HG02973 (cell line): Measurements from ENCODE around the gene FOXP1.
A peak's percentile ranks its signal among the peaks of the same experiment; 100 is the strongest.

ENCODE experiments used
- ATAC-seq: cut with Tn5 transposase; IDR thresholded peaks from one replicate; pipeline ENCODE4 v1.9.1; 2021; ENCODE audit warnings: moderate library complexity; ENCODE audit not compliant: unreplicated experiment

FOXP1 gene

DNA sequence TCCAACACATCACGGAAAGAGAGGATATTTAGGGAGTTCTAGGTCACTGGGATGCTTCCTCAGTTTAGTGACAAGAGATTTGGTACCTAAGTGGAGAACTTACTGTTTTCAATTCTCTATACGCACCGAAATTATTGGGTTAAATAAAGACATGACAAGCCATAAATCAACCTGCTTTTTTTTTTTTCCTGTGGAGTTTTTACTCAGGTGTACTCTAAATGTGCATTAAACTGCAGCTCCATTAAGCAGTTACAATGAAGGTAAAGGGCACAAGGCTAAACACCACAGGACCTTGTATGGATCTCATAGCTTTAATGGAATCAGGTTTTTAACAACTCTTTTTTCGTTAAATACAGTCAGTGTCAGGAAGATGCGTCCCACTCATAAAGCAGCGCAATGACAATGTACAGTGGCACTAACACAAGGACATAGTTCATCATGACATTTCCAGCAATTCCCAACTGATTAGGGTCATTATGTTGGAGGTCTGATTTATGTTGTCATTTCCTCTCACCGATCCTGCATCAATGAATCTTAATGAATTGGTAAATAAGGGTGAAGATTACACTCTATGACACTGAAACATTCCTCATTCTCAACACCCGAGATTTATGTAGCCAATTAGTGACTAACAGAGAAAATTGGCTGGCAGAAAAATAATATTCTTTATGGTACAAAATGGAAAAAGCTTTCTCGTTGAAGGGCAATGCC is 355.2 kb downstream of the FOXP1 start:
- no peak for ATAC-seq

DNA sequence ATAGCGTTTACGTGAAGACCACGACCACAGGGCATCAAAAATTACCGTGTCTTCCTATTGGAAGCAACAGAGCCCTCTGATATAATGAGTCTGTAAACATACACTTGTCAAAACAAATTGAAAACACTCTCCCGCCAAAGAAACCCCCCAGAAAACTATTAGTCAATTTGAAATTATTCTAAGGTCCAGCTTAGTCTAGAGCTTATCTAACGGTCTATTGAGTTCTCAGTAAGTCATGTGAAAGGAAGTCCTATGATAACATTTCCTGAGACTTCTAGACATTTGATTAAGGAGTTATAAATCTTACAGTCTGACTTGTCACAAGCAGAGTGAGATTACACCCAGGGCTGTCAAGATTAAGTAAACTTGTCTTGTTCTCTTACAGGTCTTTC is 356.3 kb downstream of the FOXP1 start:
- ATAC-seq, result no peak

DNA sequence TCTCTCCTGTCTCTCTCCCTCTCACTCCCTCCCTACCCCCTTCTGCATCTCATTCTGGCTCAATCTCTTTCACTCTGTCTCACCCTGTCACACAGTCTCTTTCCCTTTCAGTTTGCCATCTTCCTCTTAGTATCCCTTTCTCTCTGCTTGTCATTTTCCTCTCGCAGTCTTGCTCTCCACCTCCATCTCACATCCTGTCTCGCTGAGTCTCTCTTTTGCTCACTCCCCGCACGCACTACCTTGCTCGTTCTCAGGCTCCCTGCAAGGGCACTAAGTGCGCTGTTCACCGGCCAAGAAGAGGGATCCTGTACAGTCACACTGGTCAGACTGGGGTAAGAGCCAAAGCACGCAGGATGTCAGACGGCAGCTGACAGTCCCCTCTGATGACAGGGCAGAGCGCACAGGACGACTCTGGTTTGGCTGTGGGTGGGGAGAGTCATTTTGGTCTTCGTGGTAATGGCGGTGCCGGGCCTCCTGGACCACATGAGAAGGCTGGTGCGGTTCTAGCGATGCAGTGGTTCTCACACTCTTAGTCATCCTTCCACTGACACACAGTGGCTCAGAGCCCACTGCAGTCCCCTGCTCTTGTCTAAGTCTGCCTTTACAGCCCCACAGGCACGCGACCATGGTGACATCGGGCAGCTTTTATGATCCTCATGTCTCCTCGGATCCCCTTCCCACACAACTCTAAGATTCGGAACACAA is 356.8 kb downstream of the FOXP1 start:
- peak; percentile 90 for ATAC-seq

DNA sequence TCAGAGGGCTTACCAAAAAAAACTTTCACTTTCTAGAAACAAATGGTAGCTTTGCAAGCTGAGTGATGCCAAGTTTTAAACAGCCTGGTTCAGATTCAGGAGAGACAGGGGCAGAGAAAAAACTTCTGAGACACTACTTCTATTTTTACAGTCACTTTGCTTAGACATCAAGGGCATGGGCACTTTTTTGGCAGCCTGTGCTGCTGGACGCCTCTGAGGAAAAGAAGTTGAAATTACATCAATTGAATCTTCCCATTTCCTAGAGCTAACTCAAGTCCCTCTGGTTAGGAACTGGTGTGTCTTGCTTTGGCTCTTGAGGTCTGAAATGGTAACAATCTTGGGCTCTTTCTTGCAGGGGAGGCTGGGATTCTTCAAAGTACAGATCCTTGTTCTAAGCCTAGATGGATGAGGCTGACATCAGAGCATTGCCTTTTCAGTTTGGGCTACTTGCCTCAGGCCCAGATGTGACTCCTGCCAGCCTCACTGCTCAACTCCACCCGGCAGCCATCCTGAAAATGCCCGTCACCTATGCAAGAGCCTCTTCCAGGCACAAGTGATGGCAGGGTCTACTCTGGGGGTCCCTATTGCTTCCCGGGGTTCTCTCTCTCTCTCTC is 357.5 kb downstream of the FOXP1 start:
- ATAC-seq, result peak; percentile 4

DNA sequence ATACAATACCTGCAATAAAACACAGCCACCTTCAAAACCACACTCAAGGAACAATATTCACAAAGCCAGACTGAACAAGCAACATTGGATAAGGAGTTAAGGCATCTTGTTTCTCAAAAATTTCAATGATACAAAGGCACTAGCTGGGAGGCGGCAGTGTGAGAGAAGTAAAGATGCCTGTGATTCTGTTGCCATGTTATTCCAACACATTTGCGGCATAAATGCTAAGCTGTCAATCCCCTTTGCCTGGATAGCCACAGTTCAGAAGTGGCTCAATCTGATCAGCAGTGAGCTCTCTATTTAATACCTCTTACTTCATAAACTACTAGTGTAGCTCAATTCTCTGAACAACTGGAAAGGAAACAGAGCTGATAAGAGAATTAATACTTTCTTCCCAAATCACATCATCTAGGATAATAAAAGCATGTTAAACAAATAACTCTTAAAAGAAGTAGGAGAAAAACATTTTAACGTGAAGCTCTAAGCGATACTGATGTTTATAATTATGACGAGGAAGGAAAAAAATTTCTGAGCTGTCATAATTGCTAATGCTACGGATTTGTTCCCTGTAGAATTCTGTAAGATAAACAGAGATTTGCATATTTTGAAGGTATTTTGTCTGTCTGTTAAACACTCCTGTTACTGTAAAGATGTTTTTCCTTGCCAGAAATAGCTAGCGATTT is 358.4 kb downstream of the FOXP1 start:
- ATAC-seq, result no peak

DNA sequence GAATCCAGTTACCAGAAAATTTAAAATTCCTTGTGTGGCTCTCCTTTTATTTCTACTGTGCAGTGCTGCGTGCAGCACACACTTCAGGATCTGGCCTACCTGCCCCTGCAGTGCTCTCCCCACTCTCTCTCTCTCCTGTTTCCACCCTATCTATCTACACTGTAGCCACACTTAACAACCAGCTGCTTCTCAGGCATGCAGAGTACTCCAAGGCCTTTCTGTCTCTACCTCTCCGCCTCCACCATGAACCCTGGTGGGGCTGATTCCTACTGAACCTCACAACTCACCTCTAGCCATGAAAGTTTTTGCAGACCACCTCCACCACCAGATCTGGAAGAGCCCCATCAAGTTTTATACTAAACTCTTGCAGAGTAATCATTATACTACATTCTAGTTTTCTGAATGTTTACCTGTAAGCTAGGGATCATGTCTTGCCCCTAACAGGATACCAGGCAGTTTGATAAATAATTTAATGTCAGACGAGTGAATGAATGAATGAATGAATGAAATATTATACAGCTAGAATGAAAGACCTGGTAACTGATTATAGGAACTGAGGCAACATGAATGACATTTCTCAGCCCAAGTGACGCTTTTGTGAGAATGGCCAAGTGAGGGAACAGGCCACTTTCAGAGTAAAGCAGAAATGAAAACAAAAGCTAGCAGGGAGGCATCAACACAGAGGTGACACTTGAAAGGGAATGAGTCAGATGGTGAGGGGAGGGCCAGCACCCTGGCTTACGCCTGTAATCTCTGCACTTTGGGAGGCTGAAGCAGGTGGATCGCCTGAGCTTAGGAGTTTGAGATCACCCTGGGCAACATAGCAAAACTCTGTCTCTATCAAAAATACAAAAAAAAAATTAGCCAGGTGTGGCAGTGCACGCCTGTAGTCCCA is 363.5 kb downstream of the FOXP1 start:
- peak; percentile 97 for ATAC-seq

DNA sequence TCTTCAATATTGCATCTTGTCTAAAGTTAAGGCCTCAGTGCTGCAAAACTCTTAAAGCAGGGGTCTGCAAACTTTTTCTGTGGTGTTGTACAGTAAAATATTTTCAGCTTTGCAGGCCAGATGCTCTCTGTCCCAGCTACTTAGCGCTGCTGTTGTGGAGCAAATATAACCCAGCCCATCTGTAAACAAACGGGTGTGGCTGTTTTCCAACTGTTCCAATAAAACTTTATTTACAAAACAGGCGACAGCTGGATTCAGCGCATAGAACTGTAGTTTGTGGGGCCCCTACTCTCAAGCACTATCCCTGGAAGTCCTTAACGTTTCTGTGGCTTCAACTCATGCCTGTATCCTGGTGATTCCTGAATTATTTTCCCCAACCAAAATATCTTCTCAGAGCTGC is 365.0 kb downstream of the FOXP1 start:
- ATAC-seq, result no peak

DNA sequence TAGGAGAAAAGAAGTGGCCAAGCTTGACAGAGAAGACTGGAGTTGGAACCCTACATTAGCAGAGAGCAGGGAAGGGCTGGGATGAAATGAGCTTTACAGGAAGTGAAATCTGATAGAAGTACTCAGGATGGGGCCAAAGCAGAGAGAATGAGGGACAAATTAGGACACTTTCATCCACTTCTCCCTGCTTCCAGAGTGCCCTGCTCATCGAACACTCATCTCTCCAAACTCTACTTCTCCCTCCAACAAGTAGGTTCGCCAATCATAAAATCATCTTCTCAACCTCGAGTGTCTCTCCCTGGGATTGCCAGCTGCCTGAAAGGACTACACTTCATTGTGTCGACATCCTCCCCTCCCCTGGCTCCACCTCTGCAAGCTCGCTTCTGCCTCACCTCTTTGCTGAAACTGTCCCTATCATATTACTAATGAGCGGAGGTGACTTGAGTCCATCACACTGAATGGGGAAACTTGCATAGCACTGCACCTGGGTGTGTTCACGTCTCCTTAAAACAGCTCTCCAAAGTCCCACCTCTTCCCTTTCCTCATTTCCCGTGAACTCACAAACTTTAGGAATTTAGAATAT is 365.8 kb downstream of the FOXP1 start:
- ATAC-seq, result no peak

DNA sequence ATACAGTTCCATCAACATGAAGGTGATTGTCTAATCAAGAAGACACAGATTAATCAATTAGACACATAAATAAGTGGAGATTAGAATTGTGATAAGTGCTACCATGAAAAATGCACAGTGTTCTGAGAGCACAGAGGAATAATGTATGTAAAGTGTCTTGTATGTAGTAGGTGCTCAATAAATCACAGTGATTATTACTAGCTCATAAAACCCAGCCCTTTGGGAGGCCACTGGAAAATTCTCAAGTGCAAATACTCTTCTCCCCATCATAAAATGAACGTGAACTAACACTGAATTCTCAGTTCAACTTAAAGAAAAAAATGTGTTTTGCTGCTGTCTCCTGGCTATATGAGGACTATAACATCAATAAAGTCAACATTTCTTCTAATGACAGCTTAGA is 368.2 kb downstream of the FOXP1 start:
- ATAC-seq, result no peak

DNA sequence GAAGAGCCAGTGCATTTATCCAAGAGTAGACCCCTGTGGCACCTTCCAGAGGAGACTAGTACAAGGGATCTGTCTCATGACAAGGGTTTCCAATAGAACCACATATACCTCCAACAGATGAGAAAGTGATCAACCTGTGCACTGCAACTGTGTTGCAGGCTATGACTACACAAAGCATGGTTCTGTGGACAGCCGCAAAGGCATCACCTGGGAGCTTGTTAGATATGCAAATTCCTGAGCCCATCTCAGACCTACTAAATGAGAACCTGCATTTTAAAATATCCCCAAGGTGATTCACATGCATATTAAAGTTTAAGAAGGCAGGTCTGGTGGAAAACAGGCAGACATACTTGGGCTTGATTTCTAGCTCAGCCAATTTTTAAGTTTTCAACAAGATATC is 368.7 kb downstream of the FOXP1 start:
- ATAC-seq, result no peak

DNA sequence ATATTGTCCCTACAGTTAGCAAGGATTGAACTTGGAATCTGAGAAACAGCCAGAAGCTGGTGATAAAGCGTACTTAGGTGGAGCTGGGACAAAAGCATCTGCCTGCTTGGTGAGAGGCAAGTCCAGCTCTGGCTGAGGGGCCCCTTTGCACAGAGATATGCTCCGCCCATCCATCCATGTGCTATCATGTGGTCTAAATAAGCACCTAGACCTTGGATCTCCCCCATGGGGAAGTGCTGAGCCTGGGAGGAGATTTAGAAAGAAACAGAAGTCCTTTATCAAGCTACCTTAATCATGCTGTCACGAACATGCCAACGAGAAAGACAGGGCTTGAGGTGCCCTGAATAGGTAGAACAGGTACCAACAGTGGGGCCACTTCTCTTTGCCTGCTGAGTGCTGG is 369.5 kb downstream of the FOXP1 start:
- no peak for ATAC-seq

DNA sequence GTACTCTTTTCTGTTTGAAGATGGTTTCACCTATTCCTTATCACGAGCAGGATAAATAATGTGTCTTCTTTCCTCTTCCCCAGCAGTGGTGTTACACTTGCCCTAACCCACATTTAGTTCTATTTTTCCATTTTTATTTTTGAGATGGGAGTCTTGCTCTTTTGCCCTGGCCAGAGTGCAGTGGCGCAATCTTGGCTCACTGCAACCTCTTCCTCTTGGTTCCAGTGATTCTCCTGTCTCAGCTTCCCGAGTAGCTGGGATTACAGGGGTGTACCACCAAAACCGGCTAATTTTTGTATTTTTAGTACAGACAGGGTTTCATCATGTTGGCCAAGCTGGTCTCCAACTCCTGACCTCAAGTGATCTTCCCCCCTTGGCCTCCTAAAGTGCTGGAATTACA is 372.4 kb downstream of the FOXP1 start:
- ATAC-seq, result no peak

DNA sequence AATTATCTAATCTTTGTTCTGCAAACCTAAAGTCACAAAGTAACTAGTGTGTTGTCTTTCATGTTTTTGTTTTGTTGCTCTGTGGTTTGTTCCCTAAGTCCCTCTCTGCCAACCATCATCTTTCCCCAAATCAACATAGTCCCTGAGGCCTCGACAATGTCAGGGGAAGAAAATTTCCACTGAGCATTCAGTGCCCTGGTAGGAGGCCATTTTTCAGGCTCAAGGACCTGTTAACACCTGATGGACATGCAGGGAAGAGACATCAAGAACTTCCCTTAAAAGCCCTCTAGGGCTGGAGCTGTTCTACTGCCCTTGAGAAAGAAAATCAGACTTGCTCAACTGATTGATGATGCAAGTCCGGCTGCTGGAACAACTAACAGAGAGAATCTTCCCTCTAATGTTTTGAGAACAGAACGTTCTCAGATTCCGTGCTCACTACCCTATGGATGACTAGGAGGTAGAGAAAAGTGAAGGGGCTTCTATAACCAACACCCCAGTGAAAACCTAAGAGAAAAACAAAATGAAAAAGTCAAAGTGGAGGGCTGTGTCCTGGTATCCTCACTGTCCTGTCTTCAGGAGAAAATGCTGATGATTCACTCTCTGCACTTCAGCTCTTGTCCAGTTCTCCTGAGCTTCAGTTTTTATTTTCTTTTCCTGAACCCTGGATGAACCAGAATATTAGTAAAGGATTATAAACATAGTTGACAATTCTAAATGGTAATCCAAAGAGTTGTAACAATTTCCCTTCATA is 373.1 kb downstream of the FOXP1 start:
- no peak for ATAC-seq

DNA sequence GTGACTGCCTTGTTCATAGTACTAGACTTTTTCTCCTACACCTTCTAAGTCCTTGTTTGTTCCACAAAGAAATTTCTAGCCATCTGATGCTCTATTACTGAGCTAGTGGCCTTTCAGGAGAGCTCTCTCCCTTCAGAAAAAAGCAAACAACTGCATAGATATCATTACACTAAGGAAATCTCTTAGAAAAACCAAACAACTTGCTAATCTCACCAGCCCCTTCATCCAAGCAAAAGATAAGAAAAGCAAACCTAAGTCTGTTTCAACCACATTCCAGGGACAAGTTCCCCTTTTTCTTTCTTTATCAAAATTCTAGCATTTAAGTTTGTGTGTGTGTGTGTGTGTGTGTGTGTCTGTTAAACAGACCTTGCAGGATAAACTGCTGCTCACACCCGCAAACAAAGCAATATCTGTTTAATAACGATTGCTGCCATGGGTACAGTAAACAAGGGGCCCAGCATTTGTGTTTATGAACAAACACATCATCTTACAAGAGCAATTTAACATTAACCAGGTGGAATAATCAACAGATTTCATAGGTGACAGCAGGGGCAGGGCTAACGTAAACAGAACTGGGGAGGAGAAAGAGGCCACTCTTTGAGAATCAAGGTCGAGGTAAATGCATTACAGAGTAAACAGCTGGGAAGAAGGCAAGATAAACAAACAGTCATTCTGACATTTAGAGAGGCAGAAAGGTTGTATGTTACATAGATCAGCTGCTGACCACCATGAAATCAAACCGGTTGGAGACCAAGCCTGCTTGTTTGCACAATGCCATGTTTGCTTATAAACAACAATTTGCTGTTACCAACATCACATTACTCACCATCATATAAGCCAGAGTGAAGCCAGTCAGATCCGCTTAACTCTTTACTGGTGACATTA is 375.1 kb downstream of the FOXP1 start:
- no peak for ATAC-seq

DNA sequence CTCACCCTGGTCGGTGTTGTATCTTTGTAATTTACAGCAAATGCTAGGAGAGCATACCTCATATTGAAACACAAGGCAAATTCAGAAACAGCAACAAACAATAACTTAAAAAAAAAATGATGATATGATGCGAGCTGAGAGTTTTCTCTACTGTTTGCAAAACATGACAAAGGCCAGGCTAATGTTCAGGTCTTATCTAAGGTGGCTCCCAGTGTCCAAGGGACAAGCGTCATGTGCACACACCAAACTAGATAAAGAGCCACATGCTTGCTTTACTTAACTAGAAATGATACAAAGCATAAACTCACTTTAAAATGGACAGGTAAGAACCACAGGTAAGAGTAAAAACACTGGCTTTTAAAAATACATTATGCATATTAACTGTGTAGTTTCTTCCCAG is 375.9 kb downstream of the FOXP1 start:
- no peak for ATAC-seq

DNA sequence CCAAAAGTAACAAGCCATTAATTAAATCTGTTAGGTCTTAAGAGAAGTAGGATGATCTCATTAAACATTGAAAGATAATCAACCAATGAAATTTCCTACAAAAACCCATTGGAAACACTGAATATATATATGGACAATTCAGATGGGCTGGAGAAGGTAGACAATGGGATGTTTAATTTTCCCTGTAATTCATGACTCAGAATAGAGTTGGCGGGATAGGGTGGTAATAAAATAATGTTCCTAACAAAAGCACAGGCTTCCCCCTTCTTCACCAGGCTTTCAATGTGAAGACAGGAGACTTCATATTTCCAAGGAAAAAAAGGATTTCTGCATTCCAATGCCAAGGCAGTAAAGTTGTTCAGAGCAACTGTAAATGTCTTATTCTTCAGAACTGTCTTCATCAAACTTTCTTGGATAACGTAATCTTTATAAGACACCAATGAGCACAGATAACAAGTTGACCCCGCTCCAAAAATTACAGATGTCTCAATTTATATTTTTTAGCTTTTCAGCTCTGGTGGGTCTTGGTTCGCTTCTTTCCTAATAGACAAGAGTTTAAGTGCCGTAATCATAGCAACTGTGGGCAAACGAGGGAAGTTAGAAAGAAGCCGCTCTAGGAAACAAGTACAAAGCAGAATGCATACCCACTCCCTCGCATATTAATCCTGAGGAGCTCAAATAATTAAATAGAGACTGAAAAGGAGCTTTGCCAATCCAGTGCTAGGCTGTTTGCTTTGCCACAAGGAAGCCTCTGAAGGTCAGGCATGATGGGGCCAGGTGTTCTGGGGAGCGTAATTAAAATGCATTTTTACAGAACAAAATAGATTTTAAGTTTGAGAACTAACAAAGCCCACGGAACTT is 377.0 kb downstream of the FOXP1 start:
- ATAC-seq, result no peak

DNA sequence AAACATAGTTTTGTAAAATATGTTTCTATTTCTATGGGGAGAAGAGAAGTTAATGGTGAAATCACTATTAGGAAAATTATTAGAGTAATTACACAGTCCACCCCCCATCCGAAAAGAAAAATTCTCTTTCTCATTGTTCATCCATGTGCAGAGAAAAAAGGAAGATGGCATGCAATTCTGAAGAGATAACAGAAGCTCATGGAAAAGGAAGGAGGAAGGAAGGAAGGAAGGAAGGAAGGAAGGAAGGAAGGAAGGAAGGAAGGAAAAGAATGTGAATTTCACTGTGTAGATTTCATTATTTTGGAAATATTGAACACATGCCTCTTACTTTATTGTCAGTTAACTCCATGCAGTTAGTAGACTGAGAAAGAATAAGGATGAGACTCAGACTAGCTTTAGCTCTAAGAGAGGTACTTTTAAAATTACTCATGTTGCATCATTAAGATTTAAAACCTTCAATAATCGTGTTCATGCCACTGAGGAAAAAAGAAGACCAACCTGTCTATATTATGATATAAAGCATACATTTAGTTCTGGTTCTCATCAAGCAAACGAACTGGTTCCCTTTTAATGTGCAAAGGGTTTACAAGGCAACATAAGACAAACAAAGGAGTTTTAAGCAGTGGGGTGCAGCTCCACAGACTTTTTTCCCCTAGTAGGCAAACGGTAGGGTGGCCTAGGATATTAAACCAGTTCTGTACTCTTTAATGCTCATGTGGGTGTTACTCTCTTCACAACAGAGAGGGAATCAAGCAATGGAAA is 379.6 kb downstream of the FOXP1 start:
- ATAC-seq, result no peak
